Cardiac muscle cell (in vitro differentiated cells and primary cell): Measurements from ENCODE around the gene MR1. TPM values are rescaled to one million over a fixed set of nuclear protein-coding genes. Genes with fewer than 3 reads are reported as not detected.
A peak's percentile ranks its signal among the peaks of the same experiment; 100 is the strongest.

ENCODE experiments used
- DNase-seq, 2 donors: peaks; one replicate each; pipeline versions ENCODE4 v3.0.0 to v3.0.0-alpha.2; 2010 to 2017; ENCODE audit warnings: low read depth in 1 of 2, low spot score in 1 of 2
- H3K27ac ChIP-seq: fragments of 200-600 bp; sonication (generic); 2 replicates; pipeline ENCODE4 v1.5.1; 2016
- H3K27me3 ChIP-seq: fragments of 200-600 bp; sonication (generic); 2 replicates; pipeline ENCODE4 v1.6.0; 2016; ENCODE audit warnings: control low read depth
- H3K36me3 ChIP-seq: fragments of 200-600 bp; sonication (generic); 2 replicates; pipeline ENCODE4 v1.5.1; 2016; ENCODE audit warnings: control low read depth
- H3K4me1 ChIP-seq: fragments of 200-600 bp; sonication (generic); 2 replicates; pipeline ENCODE4 v1.8.1; 2017; ENCODE audit warnings: low read depth, mild to moderate bottlenecking, mixed run types
- H3K4me3 ChIP-seq: fragments of 200-600 bp; sonication (generic); 2 replicates; pipeline ENCODE4 v1.5.1; 2016; ENCODE audit warnings: mild to moderate bottlenecking
- H3K9me3 ChIP-seq: fragments of 200-600 bp; sonication (generic); 2 replicates; pipeline ENCODE4 v1.5.1; 2017; ENCODE audit warnings: low read depth, mild to moderate bottlenecking, control low read depth
- polyA plus RNA-seq: library from polyadenylated mRNA; unstranded; fragments of >200 nt; fragmentation: Nextera tagmentation; extraction: Ambion mirVana; gene quantifications from 2 replicates; pipeline ENCODE4 v1.2.1, GENCODE V29; 2016
- total RNA-seq: library from RNA; depleted of rRNA; stranded (reverse); fragments of >200 nt; gene quantifications from 2 replicates; pipeline ENCODE4 v1.2.3, GENCODE V29; 2016
- TF ChIP-seq, protein P1 (sequence below): IDR thresholded peaks from 2 replicates; pipeline ENCODE4 v1.5.1; 2012; ENCODE audit warnings: low read depth, mild to moderate bottlenecking, low read length

MR1 gene
- total and polyA plus RNA-seq, 2 experiments from 2014 or later: 0.12 TPM; not detected in 1

DNA sequence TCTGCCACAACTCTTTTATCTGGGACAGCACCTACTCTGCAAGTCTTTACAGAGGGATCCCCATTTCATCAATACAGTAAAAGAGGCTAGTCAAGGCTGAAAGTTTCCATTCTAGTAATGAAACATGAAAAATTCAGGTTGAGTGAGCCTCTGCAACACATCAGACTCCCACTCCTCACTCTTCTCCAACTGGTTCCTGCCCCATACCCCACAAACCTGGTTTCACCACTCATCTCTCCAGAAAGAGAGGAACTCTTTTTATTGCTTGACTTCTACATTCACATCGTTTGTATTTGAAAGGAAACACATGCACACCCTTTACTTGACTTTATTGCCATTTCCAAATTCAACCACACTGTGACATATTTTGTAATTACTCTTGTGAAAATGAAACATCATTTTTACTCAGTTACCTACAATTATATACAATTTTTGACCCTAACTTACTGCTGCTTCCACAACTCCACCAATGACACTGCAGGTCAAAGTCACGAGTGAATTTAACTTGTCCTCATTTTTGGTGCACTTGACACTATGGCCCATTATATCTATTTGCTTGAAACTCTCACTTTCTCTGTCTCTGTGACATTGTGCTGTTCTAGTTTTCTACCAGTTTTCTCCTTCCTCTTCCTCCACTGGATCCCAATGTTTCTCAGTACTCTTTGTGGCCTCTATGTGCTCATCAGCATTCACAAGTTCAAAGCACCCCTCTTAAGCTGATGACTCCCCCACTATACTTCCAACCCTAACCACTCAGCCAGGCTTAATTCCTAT, 19.1 kb upstream of the MR1 start:
- TF ChIP-seq, protein P1, sequence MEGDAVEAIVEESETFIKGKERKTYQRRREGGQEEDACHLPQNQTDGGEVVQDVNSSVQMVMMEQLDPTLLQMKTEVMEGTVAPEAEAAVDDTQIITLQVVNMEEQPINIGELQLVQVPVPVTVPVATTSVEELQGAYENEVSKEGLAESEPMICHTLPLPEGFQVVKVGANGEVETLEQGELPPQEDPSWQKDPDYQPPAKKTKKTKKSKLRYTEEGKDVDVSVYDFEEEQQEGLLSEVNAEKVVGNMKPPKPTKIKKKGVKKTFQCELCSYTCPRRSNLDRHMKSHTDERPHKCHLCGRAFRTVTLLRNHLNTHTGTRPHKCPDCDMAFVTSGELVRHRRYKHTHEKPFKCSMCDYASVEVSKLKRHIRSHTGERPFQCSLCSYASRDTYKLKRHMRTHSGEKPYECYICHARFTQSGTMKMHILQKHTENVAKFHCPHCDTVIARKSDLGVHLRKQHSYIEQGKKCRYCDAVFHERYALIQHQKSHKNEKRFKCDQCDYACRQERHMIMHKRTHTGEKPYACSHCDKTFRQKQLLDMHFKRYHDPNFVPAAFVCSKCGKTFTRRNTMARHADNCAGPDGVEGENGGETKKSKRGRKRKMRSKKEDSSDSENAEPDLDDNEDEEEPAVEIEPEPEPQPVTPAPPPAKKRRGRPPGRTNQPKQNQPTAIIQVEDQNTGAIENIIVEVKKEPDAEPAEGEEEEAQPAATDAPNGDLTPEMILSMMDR: no peak
- Histone ChIP-seq H3K4me1 (no peaks in the 10 kb centered on the region), H3K4me3 (no peak overlapping the region)

DNA sequence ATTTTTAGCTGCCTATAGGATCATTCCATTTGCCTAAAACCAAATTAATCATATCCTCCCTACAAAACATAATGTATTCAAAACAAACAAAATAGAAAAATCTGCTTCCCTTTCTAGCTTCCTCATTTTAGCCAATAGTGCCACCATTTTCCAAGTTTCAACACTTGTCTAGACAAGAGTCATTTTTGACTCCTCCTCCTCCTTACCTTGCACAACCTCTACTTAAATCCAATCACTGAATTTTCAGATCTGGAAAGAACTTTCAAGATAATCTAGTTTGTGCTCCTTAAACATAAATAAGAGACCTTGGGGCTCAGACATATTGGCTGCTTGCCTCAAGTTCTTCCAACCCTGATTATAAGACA, 18.6 kb upstream of the MR1 start:
- Histone ChIP-seq H3K36me3 (no peaks in the 10 kb centered on the region), H3K9me3 (no peaks in the 10 kb centered on the region), H3K27ac (no peak overlapping the region), H3K4me3 (no peak overlapping the region), H3K4me1 (no peaks in the 10 kb centered on the region), H3K27me3 (no peaks in the 10 kb centered on the region)
- TF ChIP-seq, protein P1: no peak
- DNase-seq: no peak

More for the DNA sequence above, 19.1 kb upstream of the MR1 start:
- H3K27me3 ChIP-seq: no peaks in the 10 kb centered on the region
- H3K36me3 ChIP-seq: no peaks in the 10 kb centered on the region
- no peak overlapping the region for H3K27ac ChIP-seq
- H3K9me3 ChIP-seq: no peaks in the 10 kb centered on the region
- no peak for DNase-seq

DNA sequence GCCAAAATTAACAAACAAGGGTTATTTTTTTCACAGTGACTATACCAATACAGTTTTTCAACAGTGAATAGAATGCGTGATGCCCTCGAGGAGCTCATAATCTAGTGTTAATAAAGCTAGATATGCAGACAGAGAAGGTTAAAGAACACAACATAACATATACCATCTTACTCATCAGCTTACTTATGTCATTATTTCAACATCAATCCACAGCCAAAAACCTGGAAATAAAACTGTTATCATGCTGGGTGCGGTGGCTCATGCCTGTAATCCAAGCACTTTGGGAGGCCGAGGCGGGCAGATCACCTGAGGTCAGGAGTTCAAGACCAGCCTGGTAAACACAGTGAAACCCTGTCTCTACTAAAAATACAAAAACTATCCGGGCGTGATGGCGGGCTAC, 17.2 kb upstream of the MR1 start:
- TF ChIP-seq, protein P1: no peak
- no peak overlapping the region for H3K27ac ChIP-seq
- no peak for DNase-seq
- H3K4me1 ChIP-seq: peaks cover 6% of the 10 kb centered on the region
- no peaks in the 10 kb centered on the region for H3K9me3 ChIP-seq
- no peaks in the 10 kb centered on the region for H3K27me3 ChIP-seq
- H3K4me3 ChIP-seq: no peak overlapping the region
- no peaks in the 10 kb centered on the region for H3K36me3 ChIP-seq

DNA sequence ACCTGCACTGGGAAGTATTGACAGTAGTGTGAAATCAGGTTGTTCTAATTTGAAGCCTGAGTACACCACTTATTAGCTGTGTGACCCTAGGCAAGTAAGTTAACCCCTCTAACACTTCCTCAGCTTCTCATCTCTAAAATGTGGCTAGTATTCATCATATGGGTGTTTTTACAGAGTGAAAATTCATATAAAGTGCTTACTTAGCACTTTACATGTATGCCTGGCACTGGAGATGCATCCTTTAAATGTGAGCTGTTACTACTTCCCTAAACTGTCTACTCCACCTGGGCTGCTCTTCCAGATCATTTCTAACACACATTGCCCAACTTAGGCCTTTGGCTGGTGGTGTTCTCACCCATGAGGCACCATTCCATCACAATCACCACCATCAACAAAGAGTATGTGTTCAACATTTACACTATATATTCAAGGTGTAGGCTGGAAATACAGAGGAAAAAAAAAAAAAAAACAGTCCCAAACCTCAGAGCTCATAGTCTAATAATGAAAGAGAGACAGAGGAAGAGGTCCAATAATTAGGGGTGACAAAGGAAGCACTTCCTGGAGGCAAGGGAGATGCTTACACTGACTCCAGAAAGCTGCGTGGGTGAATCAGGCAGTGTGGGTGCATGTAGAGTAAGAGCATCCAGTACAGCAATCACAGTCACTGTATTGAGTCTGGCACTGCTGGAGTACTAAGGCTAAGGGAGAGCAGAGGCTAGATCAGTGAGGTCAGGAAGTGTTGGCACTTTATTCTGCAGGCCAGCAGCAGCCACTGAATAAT, 14.7 kb upstream of the MR1 start:
- TF ChIP-seq, protein P1: no peak
- DNase-seq: no peak
- no peaks in the 10 kb centered on the region for H3K36me3 ChIP-seq
- no peaks in the 10 kb centered on the region for H3K9me3 ChIP-seq
- H3K4me1 ChIP-seq: peaks cover 6% of the 10 kb centered on the region
- no peak overlapping the region for H3K4me3 ChIP-seq
- H3K27me3 ChIP-seq: no peaks in the 10 kb centered on the region
- H3K27ac ChIP-seq: no peak overlapping the region

DNA sequence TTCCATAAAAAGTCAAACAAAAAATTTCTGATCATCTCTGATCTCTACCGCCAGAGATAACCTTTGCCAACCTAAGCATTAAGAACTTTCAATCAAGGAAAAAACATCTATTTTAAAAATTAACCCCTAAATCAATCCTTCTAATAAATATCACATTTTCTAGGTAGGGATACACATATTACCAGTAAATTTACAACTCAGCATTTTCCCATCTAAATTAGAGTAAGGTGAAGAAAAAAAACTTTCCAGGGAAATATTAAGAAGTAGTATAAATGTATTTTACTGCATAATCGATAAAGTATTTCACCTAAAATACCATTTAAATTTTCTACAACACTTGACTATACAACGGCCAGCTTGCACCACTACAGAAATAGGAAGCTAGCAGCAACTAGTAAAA, 12.6 kb upstream of the MR1 start:
- H3K27me3 ChIP-seq: no peaks in the 10 kb centered on the region
- no peaks in the 10 kb centered on the region for H3K36me3 ChIP-seq
- TF ChIP-seq, protein P1: no peak
- H3K9me3 ChIP-seq: no peaks in the 10 kb centered on the region
- H3K4me1 ChIP-seq: peaks cover 6% of the 10 kb centered on the region
- no peak for DNase-seq
- peak overlapping the region; percentile 89 for H3K4me3 ChIP-seq
- peak overlapping the region; percentile 78 for H3K27ac ChIP-seq
